Adrenal gland (tissue), 5 donors: ENCODE data around the gene SELPLG.

Experiments
- POLR2A ChIP-seq, 2 donors: fragments of 450-650 bp; IDR thresholded peaks; one replicate each; pipeline ENCODE4 v1.6.1; 2017; ENCODE audit warnings: antibody characterized with exemption in 2 of 2, mild to moderate bottlenecking in 2 of 2, moderate library complexity in 1 of 2
- TF ChIP-seq, protein P1 (sequence below), 6 experiments: fragments of 450-650 bp in 4 of 6; fragments of 200-600 bp in 2 of 6; sonication (generic) in 1 of 6; IDR thresholded peaks; 1 replicate in 5 of 6; 2 replicates in 1 of 6; pipeline versions ENCODE4 v1.5.1 to v1.8.0; 2016 to 2021; ENCODE audit warnings: antibody characterized with exemption in 6 of 6, mild to moderate bottlenecking in 2 of 6, moderate library complexity in 1 of 6
- donor health status: DM: no; HTN: no; CAD: no.

DNA sequence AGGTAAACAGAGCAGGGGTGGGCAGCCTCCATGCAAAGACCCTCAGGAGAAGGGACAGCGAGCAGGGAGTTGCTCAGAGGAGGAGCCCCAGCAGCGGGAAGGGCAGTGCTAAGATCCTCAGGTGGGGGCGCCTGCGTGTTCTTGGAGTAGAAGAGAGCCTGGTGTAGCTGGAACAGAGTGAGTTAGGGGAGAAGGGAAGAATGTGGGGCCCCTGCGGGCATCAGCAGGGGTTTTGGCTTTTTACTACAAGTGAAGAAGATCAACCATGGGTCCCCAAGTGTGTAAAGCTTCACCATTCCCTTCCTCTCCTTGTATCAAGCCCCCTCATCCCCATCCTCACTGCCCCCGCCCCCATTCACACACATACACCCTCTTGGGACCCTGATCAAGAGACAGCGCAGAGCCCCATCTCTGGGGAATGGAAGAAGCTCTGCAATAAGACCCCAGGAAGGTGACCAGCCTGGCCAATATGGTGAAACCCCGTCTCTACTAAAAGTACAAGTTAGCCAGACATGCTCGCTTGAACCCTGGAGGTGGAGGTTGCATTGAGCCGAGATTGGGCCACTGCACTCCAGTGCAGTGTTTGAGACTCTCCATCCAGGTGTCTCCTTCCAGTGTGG is 25.6 kb downstream of the SELPLG start:
- no peak for TF ChIP-seq POLR2A (IDR thresholded peaks at IDR 0.05)
- TF ChIP-seq, protein P1, sequence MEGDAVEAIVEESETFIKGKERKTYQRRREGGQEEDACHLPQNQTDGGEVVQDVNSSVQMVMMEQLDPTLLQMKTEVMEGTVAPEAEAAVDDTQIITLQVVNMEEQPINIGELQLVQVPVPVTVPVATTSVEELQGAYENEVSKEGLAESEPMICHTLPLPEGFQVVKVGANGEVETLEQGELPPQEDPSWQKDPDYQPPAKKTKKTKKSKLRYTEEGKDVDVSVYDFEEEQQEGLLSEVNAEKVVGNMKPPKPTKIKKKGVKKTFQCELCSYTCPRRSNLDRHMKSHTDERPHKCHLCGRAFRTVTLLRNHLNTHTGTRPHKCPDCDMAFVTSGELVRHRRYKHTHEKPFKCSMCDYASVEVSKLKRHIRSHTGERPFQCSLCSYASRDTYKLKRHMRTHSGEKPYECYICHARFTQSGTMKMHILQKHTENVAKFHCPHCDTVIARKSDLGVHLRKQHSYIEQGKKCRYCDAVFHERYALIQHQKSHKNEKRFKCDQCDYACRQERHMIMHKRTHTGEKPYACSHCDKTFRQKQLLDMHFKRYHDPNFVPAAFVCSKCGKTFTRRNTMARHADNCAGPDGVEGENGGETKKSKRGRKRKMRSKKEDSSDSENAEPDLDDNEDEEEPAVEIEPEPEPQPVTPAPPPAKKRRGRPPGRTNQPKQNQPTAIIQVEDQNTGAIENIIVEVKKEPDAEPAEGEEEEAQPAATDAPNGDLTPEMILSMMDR (IDR thresholded peaks at IDR 0.05) = no peak
